Measurements from ENCODE around the gene PROK1.
"Not testable (repeated sequence)": the region's sequence is repeated elsewhere in the genome, so short reads cannot be mapped to it uniquely, and the experiment has no call there.

PROK1 gene

GRCh38 chr1:110411173-110411735 is 39.7 kb upstream of the PROK1 start:
- no peak for TF ChIP-seq CTCF (IDR thresholded peaks at IDR 0.05; ENCODE audit: insufficient read depth, missing control alignments)
- DNase-seq (ENCODE audit: insufficient read length, low spot score) (no peak), FAIRE-seq (no peak)

DNA sequence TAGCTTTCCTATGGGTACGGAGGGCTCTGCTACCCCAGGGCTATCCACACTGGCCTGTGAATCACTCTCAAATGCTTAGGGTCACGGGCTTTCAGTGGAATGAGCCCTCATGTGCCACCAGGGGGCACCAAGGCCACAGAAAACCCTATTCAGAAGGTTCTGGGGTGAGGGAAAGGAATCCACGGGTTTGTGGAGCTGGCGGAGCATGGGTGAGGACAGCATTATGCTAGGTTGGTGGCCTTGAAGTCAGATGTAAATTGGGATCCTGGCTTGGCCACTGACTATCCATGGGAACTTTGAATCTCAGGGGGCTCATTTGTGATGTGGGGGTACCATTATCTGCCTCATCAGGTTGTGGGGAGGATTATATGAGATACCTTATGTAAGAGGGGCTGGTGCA is 38.4 kb upstream of the PROK1 start:
- no peak for FAIRE-seq
- TF ChIP-seq CTCF (IDR thresholded peaks at IDR 0.05; ENCODE audit: insufficient read depth, missing control alignments), result peak; percentile 76
- DNase-seq (ENCODE audit: insufficient read length, low spot score), result peak; percentile 27

- not testable (repeated sequence) for DNase-seq (ENCODE audit: insufficient read length, low spot score); FAIRE-seq
Observed at GRCh38 chr1:110413045-110413444, 37.9 kb upstream of the PROK1 start.

GRCh38 chr1:110418729-110419128 is 32.2 kb upstream of the PROK1 start:
- no peak for FAIRE-seq
- no peak for DNase-seq (ENCODE audit: insufficient read length, low spot score)
- no peak for TF ChIP-seq CTCF (IDR thresholded peaks at IDR 0.05; ENCODE audit: insufficient read depth, missing control alignments)

GRCh38 chr1:110420023-110420662 is 30.8 kb upstream of the PROK1 start:
- no peak for FAIRE-seq

DNA sequence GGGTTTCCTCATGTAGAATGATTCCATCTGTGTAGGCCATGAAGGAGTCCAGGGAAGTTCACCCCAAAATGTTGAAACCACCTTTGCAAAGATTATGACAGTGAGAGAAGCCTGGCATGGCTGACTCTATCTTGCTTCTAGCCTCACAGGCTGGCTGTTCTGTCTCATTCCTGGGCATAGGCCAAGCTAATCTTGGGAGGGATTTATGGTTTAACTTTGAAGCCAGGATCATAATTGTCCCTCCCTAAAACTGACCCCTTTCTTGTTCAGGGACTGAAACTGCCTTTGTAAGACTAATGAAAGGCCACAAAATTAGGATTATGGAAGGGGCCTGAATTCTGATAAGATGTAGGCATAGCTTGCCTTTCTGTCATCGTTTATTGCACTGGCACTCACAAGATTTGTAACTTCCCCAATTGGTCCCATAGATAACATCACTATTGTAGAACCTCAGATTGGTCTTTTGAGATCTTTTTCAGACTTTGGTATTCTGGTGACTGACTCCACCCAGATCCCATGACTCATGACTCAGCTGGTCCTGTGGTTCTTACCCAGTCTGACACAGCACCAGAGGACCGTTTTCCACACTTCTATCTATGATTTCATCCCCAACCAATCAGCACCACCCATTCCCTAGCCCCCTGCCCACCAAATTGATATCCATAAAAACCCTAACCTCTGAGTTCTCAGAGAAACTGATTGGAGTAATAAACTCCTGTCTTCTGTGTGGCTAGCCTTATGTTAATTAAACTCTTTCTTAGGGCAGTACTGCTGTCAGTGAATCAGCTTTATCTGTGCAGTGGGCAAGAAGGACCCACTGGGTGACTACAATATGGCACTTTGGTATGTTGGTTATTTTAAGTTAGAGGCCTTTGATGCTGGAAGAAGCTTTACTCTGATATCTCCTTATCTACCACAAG is 29.8 kb upstream of the PROK1 start:
- no peak for FAIRE-seq
- DNase-seq (ENCODE audit: insufficient read length, low spot score), result no peak
- TF ChIP-seq CTCF (IDR thresholded peaks at IDR 0.05; ENCODE audit: insufficient read depth, missing control alignments), result no peak

More at GRCh38 chr1:110420023-110420662, 30.8 kb upstream of the PROK1 start:
- no peak for DNase-seq (ENCODE audit: insufficient read length, low spot score)
- no peak for TF ChIP-seq CTCF (IDR thresholded peaks at IDR 0.05; ENCODE audit: insufficient read depth, missing control alignments)

DNA sequence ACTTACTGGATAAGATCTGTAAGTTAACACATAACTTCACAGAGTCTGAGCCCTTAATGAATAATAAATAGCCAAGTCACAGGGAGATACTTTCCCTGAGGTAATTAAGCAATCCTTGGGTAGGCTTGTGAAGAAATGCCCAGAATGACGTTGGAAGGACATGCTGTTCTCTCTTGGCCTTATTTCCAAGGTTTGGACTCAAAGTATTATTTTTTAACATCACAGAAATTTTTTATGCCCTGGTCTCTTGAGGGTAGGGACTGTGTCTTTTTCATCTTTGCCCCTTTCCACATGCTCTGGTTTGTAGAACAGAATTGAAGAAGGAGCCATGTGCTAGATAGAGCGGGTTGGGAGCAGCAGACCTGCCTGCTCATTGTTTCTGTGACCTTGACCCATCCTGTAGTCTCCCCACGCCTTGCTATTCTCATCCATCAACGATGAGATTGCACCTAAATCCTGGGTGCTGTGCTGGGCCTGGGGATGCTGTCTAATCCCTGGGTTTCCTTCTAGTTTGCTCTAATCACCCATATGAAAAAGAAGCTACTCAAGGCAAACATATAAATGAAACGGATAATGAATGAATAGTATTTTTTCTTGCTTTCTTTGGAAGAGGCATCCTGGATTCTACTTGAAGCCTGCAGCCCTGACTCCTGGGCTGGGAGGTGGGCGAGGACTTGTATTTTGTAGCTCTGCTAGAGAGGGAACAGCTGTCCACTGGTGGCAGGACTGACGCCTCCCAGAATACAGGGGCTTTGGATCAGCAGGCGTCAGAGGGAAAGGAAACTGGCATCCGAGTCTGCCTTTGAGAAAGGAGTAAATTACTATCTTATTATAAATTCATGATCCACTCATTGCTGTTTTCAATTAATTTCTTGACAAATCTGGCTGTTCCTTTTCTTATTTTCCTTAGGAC is 26.0 kb upstream of the PROK1 start:
- FAIRE-seq (no peak), DNase-seq (ENCODE audit: insufficient read length, low spot score) (no peak)
- no peak for TF ChIP-seq CTCF (IDR thresholded peaks at IDR 0.05; ENCODE audit: insufficient read depth, missing control alignments)
